A673 (cell line): Measurements from ENCODE around the gene CREB3L4. TPM values are rescaled to one million over a fixed set of nuclear protein-coding genes. Genes with fewer than 3 reads are reported as not detected.

Experiments
- BruUV-seq: library from RNA; stranded (reverse); fragments of 400-500 nt; replicated peaks from 2 replicates; lab custom pipeline; 2021; lab: Mats Ljungman, UMichigan
- CTCF ChIA-PET: fragments of 300-600 bp; sonication (Branson Sonifier 250); formaldehyde crosslinking; loops from one replicate; lab custom pipeline; 2022; ENCODE audit warnings: antibody characterized with exemption; lab: Charles Lee
- POLR2A ChIA-PET: fragments of 300-600 bp; sonication (Branson Sonifier 250); formaldehyde crosslinking; loops from one replicate; lab custom pipeline; 2022; ENCODE audit warnings: antibody characterized with exemption; ENCODE audit not compliant: low non-redundant PET; lab: Charles Lee
- DNase-seq: peaks from one replicate; pipeline ENCODE4 v3.0.0-alpha.2; 2015; ENCODE audit warnings: low spot score
- H3K27ac ChIP-seq: fragments of 200-600 bp; sonication (generic); 2 replicates; pipeline ENCODE4 v1.5.1; 2016; ENCODE audit warnings: mixed run types, low read depth, mild to moderate bottlenecking, mixed read lengths, antibody characterized with exemption, low read length; ENCODE audit not compliant: poor library complexity, severe bottlenecking
- H3K27me3 ChIP-seq: fragments of 200-600 bp; sonication (generic); replicated peaks from 2 replicates; pipeline ENCODE4 v1.6.1; 2017; ENCODE audit warnings: mixed run types, low read depth, mild to moderate bottlenecking, mixed read lengths, antibody characterized with exemption, low read length; ENCODE audit not compliant: insufficient read depth, poor library complexity
- H3K36me3 ChIP-seq: fragments of 200-600 bp; sonication (generic); 2 replicates; pipeline ENCODE4 v1.6.1; 2016; ENCODE audit warnings: mixed run types, mild to moderate bottlenecking, mixed read lengths, antibody characterized with exemption, low read length; ENCODE audit not compliant: insufficient read depth, poor library complexity, severe bottlenecking
- H3K4me1 ChIP-seq: fragments of 200-600 bp; sonication (generic); 2 replicates; pipeline ENCODE4 v1.6.1; 2017; ENCODE audit warnings: mixed run types, mild to moderate bottlenecking, mixed read lengths, antibody characterized with exemption, low read length; ENCODE audit not compliant: insufficient read depth, poor library complexity, severe bottlenecking
- H3K4me3 ChIP-seq: fragments of 200-600 bp; sonication (generic); 2 replicates; pipeline ENCODE4 v1.5.1; 2016; ENCODE audit warnings: low read depth, mixed run types, mild to moderate bottlenecking, mixed read lengths, low read length; ENCODE audit not compliant: poor library complexity, severe bottlenecking
- H3K9me3 ChIP-seq: fragments of 200-600 bp; sonication (generic); 2 replicates; pipeline ENCODE4 v1.6.1; 2016; ENCODE audit warnings: mixed run types, low read depth, mild to moderate bottlenecking, mixed read lengths, antibody characterized with exemption, low read length; ENCODE audit not compliant: poor library complexity, severe bottlenecking
- CTCF ChIP-seq: fragments of 300-800, 200-600 bp; sonication (generic); conservative IDR thresholded peaks from 2 replicates; pipeline ENCODE4 v1.5.1; 2017; ENCODE audit warnings: low read depth, mild to moderate bottlenecking, antibody characterized with exemption, low read length, moderate library complexity, mixed read lengths
- EZH2 ChIP-seq: fragments of 200-600 bp; sonication (generic); IDR thresholded peaks from 2 replicates; pipeline ENCODE4 v1.6.1; 2017; ENCODE audit warnings: borderline replicate concordance, low read depth, mild to moderate bottlenecking, mixed read lengths, antibody characterized with exemption, low read length; ENCODE audit not compliant: poor library complexity, severe bottlenecking
- intact Hi-C: fragments of 100-400 bp; cut with micrococcal nuclease; formaldehyde crosslinking; loops from one replicate; pipeline ENCODE4 v1.10.0; 2022; ENCODE audit not compliant: unreplicated experiment
- total RNA-seq: library from RNA; stranded (reverse); gene quantifications from 2 replicates; pipeline ENCODE4 v1.2.3, GENCODE V29; 2021

CREB3L4 gene
- total RNA-seq, 1 experiment from 2014 or later: 8.7 TPM

GRCh38 chr1:153956997-153957715 lies 10.5 kb upstream of the CREB3L4 start:
- Histone ChIP-seq H3K36me3 (peaks cover 22% of the 10 kb centered on the region), H3K4me3 (peak overlapping the region; percentile 95), H3K4me1 (peaks cover 13% of the 10 kb centered on the region), H3K9me3 (no peaks in the 10 kb centered on the region), H3K27me3 (no peaks in the 10 kb centered on the region), H3K27ac (peak overlapping the region; percentile 84)
- BruUV-seq: no TSS peak
- POLR2A ChIA-PET: no interaction called here
- no peak for TF ChIP-seq CTCF
- TF ChIP-seq EZH2: no peak
- no peak for DNase-seq
- intact Hi-C loops: no loop called here
- CTCF ChIA-PET: no interaction called here

- TF ChIP-seq CTCF: no peak
- no peak for TF ChIP-seq EZH2
- Histone ChIP-seq H3K4me3 (peak overlapping the region; percentile 95), H3K27ac (peak overlapping the region; percentile 84), H3K4me1 (peaks cover 18% of the 10 kb centered on the region), H3K27me3 (no peaks in the 10 kb centered on the region), H3K36me3 (peaks cover 17% of the 10 kb centered on the region), H3K9me3 (no peaks in the 10 kb centered on the region)
- intact Hi-C loops: no loop called here
- POLR2A ChIA-PET: no interaction called here
- no TSS peak for BruUV-seq
- no peak for DNase-seq
- CTCF ChIA-PET: interaction anchor here (0.7 kb wide), 1 partner anchor 150 kb away, joined by 3 read pairs; no protein-coding TSS in a partner anchor
These were observed 10.0 kb upstream of the CREB3L4 start for GRCh38 chr1:153957744-153958110.

- intact Hi-C loops: no loop called here
These were observed 9.4 kb upstream of the CREB3L4 start, which contains the start of gene CRTC2 for GRCh38 chr1:153958111-153958960. CRTC2 (minus strand) TSS chr1:153958612; CDS start chr1:153958497, 115 bp downstream.

More at GRCh38 chr1:153958111-153958960, 9.4 kb upstream of the CREB3L4 start, which contains the start of gene CRTC2:
- peaks cover 18% of the 10 kb centered on the region for H3K4me1 ChIP-seq
- H3K27ac ChIP-seq: peak within 1 kb of the TSS; percentile 84
- peaks cover 14% of the 10 kb centered on the region for H3K36me3 ChIP-seq
- H3K27me3 ChIP-seq: no peaks in the 10 kb centered on the region
- CTCF ChIA-PET: interaction anchor here (0.7 kb wide), 1 partner anchor 151 kb away, joined by 3 read pairs; no protein-coding TSS in a partner anchor
- no peak for TF ChIP-seq CTCF
- no peak for TF ChIP-seq EZH2
- H3K4me3 ChIP-seq: peak within 1 kb of the TSS; percentile 95
- peak; percentile 100 for DNase-seq
- POLR2A ChIA-PET: interaction anchor here (0.5 kb wide), 1 partner anchor 16 kb away, joined by 3 read pairs; no protein-coding TSS in a partner anchor
- no peaks in the 10 kb centered on the region for H3K9me3 ChIP-seq
- no TSS peak for BruUV-seq
